Neural progenitor cell (in vitro differentiated cells): ENCODE data around the gene KIF1B. TPM values are rescaled to one million over a fixed set of nuclear protein-coding genes. Genes with fewer than 3 reads are reported as not detected.
"Not testable (repeated sequence)": the region's sequence is repeated elsewhere in the genome, so short reads cannot be mapped to it uniquely, and the experiment has no call there.

Experiments
- DNase-seq: peaks from one replicate; pipeline ENCODE4 v3.0.0-alpha.2; 2016; ENCODE audit warnings: low spot score
- H2AFZ ChIP-seq: fragments of 200-600 bp; sonication (generic); replicated peaks from 2 replicates; pipeline ENCODE4 v1.6.1; 2016; ENCODE audit warnings: antibody characterized with exemption
- H3F3A ChIP-seq: fragments of 200-600 bp; sonication (generic); 2 replicates; pipeline ENCODE4 v1.6.1; 2016; ENCODE audit warnings: antibody characterized with exemption, low read depth
- H3K27ac ChIP-seq: fragments of 200-600 bp; sonication (generic); 2 replicates; pipeline ENCODE4 v1.5.1; 2016; ENCODE audit warnings: mild to moderate bottlenecking
- H3K27me3 ChIP-seq: fragments of 200-600 bp; sonication (generic); 2 replicates; pipeline ENCODE4 v1.6.1; 2016; ENCODE audit warnings: mild to moderate bottlenecking, moderate library complexity
- H3K36me3 ChIP-seq: fragments of 200-600 bp; sonication (generic); 2 replicates; pipeline ENCODE4 v1.5.1; 2016
- H3K4me1 ChIP-seq: fragments of 200-600 bp; sonication (generic); 2 replicates; pipeline ENCODE4 v1.6.1; 2016; ENCODE audit warnings: mixed run types
- H3K4me2 ChIP-seq: fragments of 200-600 bp; sonication (generic); 2 replicates; pipeline ENCODE4 v1.6.1; 2016
- H3K4me3 ChIP-seq: fragments of 200-600 bp; sonication (generic); 2 replicates; pipeline ENCODE4 v1.5.1; 2016
- H3K79me2 ChIP-seq: fragments of 200-600 bp; sonication (generic); 2 replicates; pipeline ENCODE4 v1.6.1; 2016; ENCODE audit warnings: low read depth
- H3K9ac ChIP-seq: fragments of 200-600 bp; sonication (generic); 2 replicates; pipeline ENCODE4 v1.6.1; 2016
- H3K9me3 ChIP-seq: fragments of 200-600 bp; sonication (generic); 2 replicates; pipeline ENCODE4 v1.5.1; 2016; ENCODE audit warnings: low read depth
- H4K20me1 ChIP-seq: fragments of 200-600 bp; sonication (generic); 2 replicates; pipeline ENCODE4 v1.6.1; 2016; ENCODE audit warnings: low read depth
- H3K27ac Mint-ChIP-seq: 3 replicates; pipeline ENCODE4 v1.8.0; 2021; ENCODE audit warnings: mixed read lengths
- H3K27me3 Mint-ChIP-seq: 2 replicates; pipeline ENCODE4 v1.8.0; 2022; ENCODE audit warnings: low read depth, mild to moderate bottlenecking, inconsistent platforms, moderate library complexity, mixed read lengths; ENCODE audit not compliant: insufficient read depth
- H3K36me3 Mint-ChIP-seq: 3 replicates; pipeline ENCODE4 v1.8.0; 2021; ENCODE audit warnings: mixed read lengths
- H3K4me1 Mint-ChIP-seq: 3 replicates; pipeline ENCODE4 v1.8.0; 2021; ENCODE audit warnings: mixed read lengths
- H3K4me3 Mint-ChIP-seq: 3 replicates; pipeline ENCODE4 v1.8.0; 2021; ENCODE audit warnings: mild to moderate bottlenecking, moderate library complexity, mixed read lengths
- H3K9me3 Mint-ChIP-seq: 3 replicates; pipeline ENCODE4 v1.8.0; 2020; ENCODE audit warnings: mixed read lengths
- EZH2 ChIP-seq: fragments of 200-600 bp; sonication (generic); IDR thresholded peaks from 2 replicates; pipeline ENCODE4 v1.6.1; 2017; ENCODE audit warnings: antibody characterized with exemption, mild to moderate bottlenecking, moderate library complexity
- EZH2phosphoT487 ChIP-seq: fragments of 200-600 bp; sonication (generic); IDR thresholded peaks from 2 replicates; pipeline ENCODE4 v1.6.1; 2017; ENCODE audit warnings: antibody characterized with exemption
- total RNA-seq: library from RNA; depleted of rRNA; stranded (reverse); fragments of >200 nt; gene quantifications from 2 replicates; pipeline ENCODE4 v1.2.3, GENCODE V29; 2015; ENCODE audit warnings: low replicate concordance
- TF ChIP-seq, protein P1 (sequence below): fragments of 200-600 bp; sonication (generic); IDR thresholded peaks from 2 replicates; pipeline ENCODE4 v1.5.1; 2017; ENCODE audit warnings: antibody characterized with exemption, mild to moderate bottlenecking

Gene KIF1B
- total RNA-seq, 1 donor from 2014 or later, result 52.0 TPM

DNA sequence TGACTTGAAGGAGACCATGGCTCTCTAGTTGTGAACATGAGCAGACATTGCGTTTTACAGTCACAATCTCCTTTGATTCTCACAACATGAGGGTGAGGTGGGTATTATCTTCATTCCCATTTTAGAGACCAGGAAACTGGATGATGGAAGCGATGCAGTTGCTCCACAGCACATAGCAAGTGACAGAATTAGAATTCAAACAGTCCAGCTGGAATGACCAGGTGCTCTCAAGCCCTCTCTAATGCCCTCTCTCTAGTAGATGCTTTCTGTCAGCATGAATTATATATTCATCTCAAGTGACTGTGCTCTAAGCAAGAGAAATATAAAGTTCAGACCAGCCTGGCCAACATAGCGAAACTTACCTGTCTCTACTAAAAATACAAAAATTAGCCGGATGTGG, 9.8 kb upstream of the KIF1B start:
- no peak overlapping the region for H3K4me2 ChIP-seq
- H2AFZ ChIP-seq, result no peak overlapping the region
- H3F3A ChIP-seq, result peaks cover 3% of the 10 kb centered on the region
- peaks cover 4% of the 10 kb centered on the region for H3K27me3 Mint-ChIP-seq
- H3K27ac Mint-ChIP-seq, result no peak overlapping the region
- H3K79me2 ChIP-seq, result no peaks in the 10 kb centered on the region
- no peaks in the 10 kb centered on the region for H3K36me3 ChIP-seq
- no peak overlapping the region for H3K4me3 Mint-ChIP-seq
- H4K20me1 ChIP-seq, result no peaks in the 10 kb centered on the region
- peaks cover 9% of the 10 kb centered on the region for H3K4me1 Mint-ChIP-seq
- H3K4me1 ChIP-seq, result no peaks in the 10 kb centered on the region
- TF ChIP-seq EZH2phosphoT487 (no peak), EZH2 (no peak)
- TF ChIP-seq, protein P1, sequence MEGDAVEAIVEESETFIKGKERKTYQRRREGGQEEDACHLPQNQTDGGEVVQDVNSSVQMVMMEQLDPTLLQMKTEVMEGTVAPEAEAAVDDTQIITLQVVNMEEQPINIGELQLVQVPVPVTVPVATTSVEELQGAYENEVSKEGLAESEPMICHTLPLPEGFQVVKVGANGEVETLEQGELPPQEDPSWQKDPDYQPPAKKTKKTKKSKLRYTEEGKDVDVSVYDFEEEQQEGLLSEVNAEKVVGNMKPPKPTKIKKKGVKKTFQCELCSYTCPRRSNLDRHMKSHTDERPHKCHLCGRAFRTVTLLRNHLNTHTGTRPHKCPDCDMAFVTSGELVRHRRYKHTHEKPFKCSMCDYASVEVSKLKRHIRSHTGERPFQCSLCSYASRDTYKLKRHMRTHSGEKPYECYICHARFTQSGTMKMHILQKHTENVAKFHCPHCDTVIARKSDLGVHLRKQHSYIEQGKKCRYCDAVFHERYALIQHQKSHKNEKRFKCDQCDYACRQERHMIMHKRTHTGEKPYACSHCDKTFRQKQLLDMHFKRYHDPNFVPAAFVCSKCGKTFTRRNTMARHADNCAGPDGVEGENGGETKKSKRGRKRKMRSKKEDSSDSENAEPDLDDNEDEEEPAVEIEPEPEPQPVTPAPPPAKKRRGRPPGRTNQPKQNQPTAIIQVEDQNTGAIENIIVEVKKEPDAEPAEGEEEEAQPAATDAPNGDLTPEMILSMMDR, result no peak
- H3K4me3 ChIP-seq, result no peak overlapping the region
- no peak overlapping the region for H3K27ac ChIP-seq
- H3K9me3 ChIP-seq, result no peaks in the 10 kb centered on the region
- H3K9ac ChIP-seq, result no peak overlapping the region
- H3K36me3 Mint-ChIP-seq, result no peaks in the 10 kb centered on the region
- DNase-seq, result no peak
- no peaks in the 10 kb centered on the region for H3K27me3 ChIP-seq
- H3K9me3 Mint-ChIP-seq, result no peaks in the 10 kb centered on the region

DNA sequence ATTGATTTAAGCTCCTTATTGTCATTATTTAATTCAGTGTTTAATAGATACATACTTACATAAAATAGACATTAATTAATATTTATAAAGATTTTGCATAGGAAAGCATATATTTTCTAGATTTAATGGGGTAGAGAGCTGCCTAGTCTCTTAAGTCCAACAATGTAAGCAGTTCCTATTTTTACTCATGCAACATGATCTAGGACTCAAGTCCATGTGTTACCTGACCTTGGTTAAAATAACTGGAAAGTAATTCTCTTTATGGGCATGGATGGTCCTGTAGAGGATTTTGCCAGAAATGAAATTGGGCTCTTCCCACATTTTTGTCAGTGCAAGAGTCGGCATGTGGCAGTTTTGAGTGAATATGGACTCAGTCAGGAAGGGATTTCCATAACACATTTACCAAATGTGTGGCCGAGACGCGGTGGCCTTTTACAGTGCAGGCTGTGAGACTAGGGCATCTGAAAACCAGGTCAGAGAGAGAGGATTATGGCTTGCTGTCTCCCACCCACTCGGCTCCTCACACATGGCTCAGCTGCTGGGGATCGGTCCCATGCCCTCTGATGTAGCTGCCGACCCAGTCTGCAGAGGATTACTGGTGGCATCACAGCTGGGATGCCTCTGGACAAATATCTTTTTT, 6.2 kb upstream of the KIF1B start:
- Mint-ChIP-seq H3K27me3 (peaks cover 4% of the 10 kb centered on the region), H3K36me3 (no peaks in the 10 kb centered on the region), H3K27ac (no peak overlapping the region), H3K9me3 (no peaks in the 10 kb centered on the region), H3K4me3 (no peak overlapping the region), H3K4me1 (peaks cover 10% of the 10 kb centered on the region)
- Histone ChIP-seq H2AFZ (no peak overlapping the region), H3K4me2 (no peak overlapping the region), H3K4me1 (no peaks in the 10 kb centered on the region), H3K79me2 (no peaks in the 10 kb centered on the region), H4K20me1 (no peaks in the 10 kb centered on the region), H3F3A (peaks cover 3% of the 10 kb centered on the region), H3K27ac (no peak overlapping the region), H3K36me3 (no peaks in the 10 kb centered on the region), H3K9ac (no peak overlapping the region), H3K9me3 (no peaks in the 10 kb centered on the region), H3K4me3 (no peak overlapping the region), H3K27me3 (peaks cover 3% of the 10 kb centered on the region)
- no peak for TF ChIP-seq EZH2phosphoT487
- TF ChIP-seq EZH2, result no peak
- TF ChIP-seq, protein P1, result no peak
- DNase-seq, result peak; percentile 29

DNA sequence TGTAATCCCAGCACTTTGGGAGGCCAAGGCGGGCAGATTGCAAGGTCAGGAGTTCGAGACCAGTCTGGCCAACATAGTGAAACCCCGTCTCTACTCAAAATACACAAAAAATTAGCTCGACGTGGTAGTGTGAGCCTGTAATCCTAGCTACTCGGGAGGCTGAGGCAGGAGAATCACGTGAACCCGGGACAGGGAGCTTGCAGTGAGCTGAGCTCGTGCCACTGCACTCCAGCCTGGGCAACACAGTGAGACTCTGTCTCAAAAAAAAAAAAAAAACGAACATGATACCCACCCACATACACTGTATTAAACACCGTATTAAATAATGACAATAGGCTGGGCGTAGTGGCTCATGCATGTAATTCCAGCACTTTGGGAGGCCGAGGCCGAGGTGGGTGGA, 5.2 kb upstream of the KIF1B start:
- H3K36me3 Mint-ChIP-seq, result not testable (repeated sequence)

DNA sequence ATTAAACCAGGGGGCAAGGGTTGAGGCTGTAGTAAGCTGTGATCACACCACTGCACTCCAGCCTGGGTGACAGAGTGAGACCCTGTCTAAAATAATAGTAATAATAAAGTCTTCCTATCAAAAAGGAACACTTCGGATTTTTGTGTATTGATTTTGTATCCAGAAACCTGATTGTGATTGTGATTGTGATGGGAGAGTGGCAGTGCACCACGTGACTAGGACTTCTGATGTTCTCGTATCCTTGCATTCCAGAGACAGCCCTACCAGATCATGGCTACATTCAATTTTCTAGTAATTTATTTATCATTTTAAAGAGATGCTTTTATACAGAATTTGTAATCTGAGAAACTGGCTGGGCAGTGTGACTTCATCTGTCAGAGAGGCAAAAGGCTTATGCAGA, 2.6 kb upstream of the KIF1B start:
- Histone ChIP-seq H3K4me2 (no peak overlapping the region), H3K27me3 (peaks cover 8% of the 10 kb centered on the region)
- H3K27me3 Mint-ChIP-seq, result peaks cover 2% of the 10 kb centered on the region

More for the DNA sequence above, 5.2 kb upstream of the KIF1B start:
- H3K79me2 ChIP-seq, H3K36me3 ChIP-seq, H3K27ac ChIP-seq, H3K27ac Mint-ChIP-seq, H3K4me3 Mint-ChIP-seq, H4K20me1 ChIP-seq, H3K4me3 ChIP-seq, H3K9me3 Mint-ChIP-seq, H3K27me3 Mint-ChIP-seq, H3K9me3 ChIP-seq, H3K27me3 ChIP-seq, H3K9ac ChIP-seq, DNase-seq, H3K4me1 ChIP-seq, H2AFZ ChIP-seq, H3K4me2 ChIP-seq, H3F3A ChIP-seq: not testable (repeated sequence)
- H3K4me1 Mint-ChIP-seq, result peaks cover 18% of the 10 kb centered on the region

More for the DNA sequence above, 2.6 kb upstream of the KIF1B start:
- H3K4me3 Mint-ChIP-seq, result no peak overlapping the region
- Histone ChIP-seq H2AFZ (no peak overlapping the region), H4K20me1 (peaks cover 17% of the 10 kb centered on the region), H3K9me3 (no peaks in the 10 kb centered on the region), H3K79me2 (peaks cover 21% of the 10 kb centered on the region), H3K27ac (no peak overlapping the region), H3K36me3 (no peaks in the 10 kb centered on the region), H3K9ac (no peak overlapping the region), H3K4me3 (no peak overlapping the region), H3F3A (peaks cover 11% of the 10 kb centered on the region), H3K4me1 (peaks cover 16% of the 10 kb centered on the region)
- DNase-seq, result no peak
- TF ChIP-seq EZH2 (no peak), EZH2phosphoT487 (no peak)
- TF ChIP-seq, protein P1, result no peak
- no peaks in the 10 kb centered on the region for H3K9me3 Mint-ChIP-seq
- peaks cover 29% of the 10 kb centered on the region for H3K4me1 Mint-ChIP-seq
- no peak overlapping the region for H3K27ac Mint-ChIP-seq
- H3K36me3 Mint-ChIP-seq, result no peaks in the 10 kb centered on the region
